GM10266 (cell line): ENCODE results near the gene CBL.
"Not testable (repeated sequence)": the region's sequence is repeated elsewhere in the genome, so short reads cannot be mapped to it uniquely, and the experiment has no call there.

ENCODE experiments used
- DNase-seq: peaks from one replicate; pipeline ENCODE4 v3.0.0; 2012; ENCODE audit errors: extremely low spot score
- CTCF ChIP-seq: IDR thresholded peaks from 2 replicates; pipeline ENCODE4 v1.5.1; 2012; ENCODE audit warnings: mild to moderate bottlenecking, low read depth; ENCODE audit not compliant: control insufficient read depth, insufficient read depth; ENCODE audit errors: missing control alignments

The CBL gene

DNA sequence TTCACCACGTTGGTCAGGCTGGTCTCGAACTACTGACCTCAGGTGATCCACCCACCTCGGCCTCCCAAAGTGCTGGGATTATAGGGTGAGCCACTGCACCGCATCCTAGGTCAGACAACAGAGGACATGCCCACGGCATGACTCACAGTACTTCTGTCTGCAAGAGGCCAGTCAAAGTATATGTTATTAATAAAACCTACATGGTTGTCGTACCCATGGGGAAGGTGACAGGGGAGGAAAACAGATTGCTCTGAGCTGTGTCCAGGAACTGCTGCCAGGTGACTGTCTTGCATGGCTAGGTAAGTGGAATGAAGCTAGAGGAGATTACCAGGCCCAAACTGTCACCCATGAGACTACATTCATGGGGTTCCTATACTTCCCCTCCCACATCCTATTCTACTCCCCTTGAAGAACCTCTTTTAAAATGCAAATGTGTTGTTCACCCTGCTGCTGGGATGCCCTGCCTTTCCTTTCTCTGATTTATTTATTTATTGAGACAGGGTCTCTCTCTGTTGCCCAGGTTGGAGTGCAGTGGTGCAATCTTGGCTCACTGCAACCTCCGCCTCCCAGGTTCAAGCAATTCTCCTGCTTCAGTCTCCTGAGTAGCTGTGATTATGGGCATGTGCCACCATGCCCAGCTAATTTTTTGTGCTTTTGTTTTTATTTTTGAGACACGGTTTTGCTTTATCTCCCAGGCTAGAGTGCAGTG is 39.6 kb upstream of the CBL start:
- no peak for TF ChIP-seq CTCF
- DNase-seq: no peak

GRCh38 chr11:119167077-119167458 is 39.1 kb upstream of the CBL start:
- not testable (repeated sequence) for DNase-seq

DNA sequence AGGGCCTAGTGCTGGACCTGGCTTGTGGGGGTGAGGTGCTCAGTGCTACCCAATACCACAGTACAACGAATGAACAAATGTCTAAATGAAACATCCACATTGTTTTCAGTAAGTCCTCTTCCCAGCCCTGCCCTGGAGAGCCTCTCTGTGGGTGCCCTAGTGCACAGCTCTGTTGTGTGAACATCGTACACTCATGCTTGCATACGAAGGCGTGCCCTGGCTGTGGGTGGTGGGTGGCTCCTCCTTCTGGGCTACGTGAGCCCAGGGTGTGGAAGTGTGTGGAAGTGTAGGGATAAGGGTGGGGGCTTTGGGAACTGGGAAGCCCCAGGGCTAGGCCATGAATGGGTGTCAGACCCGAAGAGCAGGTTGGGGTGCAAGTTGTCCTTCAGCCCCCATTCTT is 38.2 kb upstream of the CBL start:
- no peak for TF ChIP-seq CTCF
- no peak for DNase-seq

DNA sequence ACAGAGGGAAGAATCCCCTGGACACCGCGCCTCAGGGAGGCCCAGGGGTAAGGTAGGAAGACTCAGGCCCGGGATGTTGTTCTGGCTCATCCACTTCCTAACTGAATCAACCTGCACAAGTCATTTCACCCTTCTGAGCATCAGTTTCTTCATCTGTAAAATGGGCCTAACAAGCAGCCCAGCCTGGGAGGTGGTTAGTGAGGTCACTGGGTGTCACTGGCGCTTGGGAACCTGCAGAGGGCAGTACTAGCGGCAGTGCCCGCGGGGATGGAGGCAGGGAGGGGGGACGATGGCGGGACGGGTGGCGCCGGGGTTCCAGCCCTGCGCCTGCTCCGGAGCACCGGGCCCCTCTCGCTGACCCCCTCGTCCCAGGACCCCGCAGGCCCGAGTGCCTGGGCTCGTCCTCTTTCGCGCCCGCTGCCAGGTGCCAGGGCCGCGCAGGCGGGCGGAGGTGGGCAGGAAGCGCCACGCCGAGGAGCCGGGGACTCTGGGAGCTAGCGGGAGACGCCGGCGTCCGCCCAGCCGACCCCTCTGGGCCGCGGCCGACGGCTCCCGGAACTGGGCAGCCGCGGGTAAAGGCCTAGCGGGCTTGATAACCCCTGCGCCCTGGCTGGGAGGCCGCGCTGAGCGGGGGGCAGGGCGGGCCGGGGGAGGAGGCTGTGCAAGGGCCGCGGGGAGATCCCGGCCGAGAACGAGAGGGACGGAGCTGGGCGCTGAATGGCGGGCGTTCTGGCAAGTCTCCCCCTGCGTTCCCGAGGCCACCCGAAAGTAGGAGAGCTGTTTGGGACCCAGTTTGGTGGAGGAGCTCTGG is 37.5 kb upstream of the CBL start, which contains the start of gene NLRX1:
Gene NLRX1, plus strand, starts transcription at position 255 of the 811 bp plus-strand sequence. CDS start 2,679 bp downstream, outside the sequence.
- TF ChIP-seq CTCF: peak; percentile 97

DNA sequence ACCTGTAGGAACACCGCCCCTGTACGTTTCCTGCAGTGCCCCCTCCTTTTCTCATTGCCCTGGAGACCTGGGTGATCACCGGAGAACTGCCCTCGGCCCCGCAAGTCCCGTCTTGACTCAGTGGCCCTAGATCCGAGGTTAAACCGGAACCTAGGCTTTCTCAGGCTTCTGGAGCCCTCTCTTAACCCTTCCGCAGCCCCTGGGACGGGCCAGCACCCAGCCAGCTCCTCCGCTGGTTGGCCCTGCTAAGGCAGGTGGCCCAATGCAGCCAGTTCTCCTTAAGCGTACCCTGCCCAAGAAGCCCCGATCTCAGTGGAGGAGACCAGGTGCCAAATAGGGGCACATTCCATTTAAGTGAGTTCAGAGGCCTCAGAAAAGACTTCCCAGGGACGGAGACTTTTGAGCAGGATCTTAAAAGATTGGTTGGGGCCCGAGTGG is 36.8 kb upstream of the CBL start:
- DNase-seq: peak; percentile 69
- TF ChIP-seq CTCF: no peak

More for the DNA sequence above, 37.5 kb upstream of the CBL start, which contains the start of gene NLRX1:
- DNase-seq: peak; percentile 95

DNA sequence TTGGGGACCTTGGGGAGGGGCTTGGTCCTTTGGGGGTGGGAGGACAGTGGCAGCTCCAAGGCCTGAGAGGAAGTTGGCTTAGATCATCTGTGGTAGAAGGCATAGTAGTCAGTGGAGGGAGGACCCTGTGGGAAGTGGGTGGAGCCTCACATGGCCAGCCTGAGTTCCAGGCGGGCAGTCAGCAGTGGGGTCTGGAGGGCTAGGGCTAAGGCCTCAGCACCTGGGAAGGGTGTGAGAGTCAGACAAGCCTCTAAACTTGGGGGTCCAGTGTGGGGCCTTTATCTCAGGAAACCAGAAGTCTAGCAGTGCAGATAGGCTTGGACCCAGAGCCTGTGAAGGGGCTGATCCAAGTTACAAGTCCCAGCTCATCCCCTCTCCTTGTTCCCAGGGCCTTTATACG is 33.6 kb upstream of the CBL start:
- no peak for DNase-seq

GRCh38 chr11:119173453-119173852 is 32.7 kb upstream of the CBL start:
- no peak for TF ChIP-seq CTCF
- DNase-seq: no peak

More for the DNA sequence above, 33.6 kb upstream of the CBL start:
- TF ChIP-seq CTCF: no peak
